ENCODE results near the gene TSPAN9.
A peak's percentile ranks its signal among the peaks of the same experiment; 100 is the strongest.

Gene TSPAN9

DNA sequence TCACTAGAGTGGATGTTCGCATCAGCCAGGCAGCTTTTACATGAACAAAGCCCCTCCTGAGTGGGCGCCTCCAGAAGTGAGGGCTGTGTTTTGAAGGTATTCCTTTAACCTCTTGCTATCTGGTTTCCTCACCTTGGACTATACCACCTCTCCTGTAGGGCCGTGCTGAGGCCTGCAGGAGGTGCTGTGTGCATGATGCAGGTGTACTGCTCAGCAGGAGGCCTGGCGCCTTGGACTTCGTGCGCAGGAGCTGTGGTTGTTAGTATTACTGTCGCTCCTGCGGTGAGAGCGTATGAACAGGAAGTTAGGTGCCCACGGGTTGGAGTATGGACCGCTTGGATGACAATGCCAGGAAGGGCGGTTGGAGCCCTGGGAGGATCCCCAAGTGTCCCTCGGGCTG is 130.7 kb downstream of the TSPAN9 start:
- Histone ChIP-seq H3K36me3 (no peaks in the 10 kb centered on the region), H3K27ac (no peak overlapping the region), H3K4me2 (peak overlapping the region in 9 of 11 experiments; percentile 13 to 95 (median 83); a peak in 15 of 22 replicates), H3K4me1 (peaks cover 16 to 67% (median 56%) of the 10 kb centered on the region in 10 experiments), H3K9ac (no peak overlapping the region), H3K9me3 (replicated peaks in 1 of 11) (no peaks in the 10 kb centered on the region), H4K20me1 (peaks cover 0 to 30% (median 0%) of the 10 kb centered on the region in 11 experiments; a peak in 6 of 22 replicates), H3K4me3 (no peak overlapping the region), H3K27me3 (peaks cover 0 to 7% (median 0%) of the 10 kb centered on the region in 11 experiments; a peak in 4 of 22 replicates)
- TF ChIP-seq Cebpa-rat (IDR thresholded peaks at IDR 0.05) = no peak

DNA sequence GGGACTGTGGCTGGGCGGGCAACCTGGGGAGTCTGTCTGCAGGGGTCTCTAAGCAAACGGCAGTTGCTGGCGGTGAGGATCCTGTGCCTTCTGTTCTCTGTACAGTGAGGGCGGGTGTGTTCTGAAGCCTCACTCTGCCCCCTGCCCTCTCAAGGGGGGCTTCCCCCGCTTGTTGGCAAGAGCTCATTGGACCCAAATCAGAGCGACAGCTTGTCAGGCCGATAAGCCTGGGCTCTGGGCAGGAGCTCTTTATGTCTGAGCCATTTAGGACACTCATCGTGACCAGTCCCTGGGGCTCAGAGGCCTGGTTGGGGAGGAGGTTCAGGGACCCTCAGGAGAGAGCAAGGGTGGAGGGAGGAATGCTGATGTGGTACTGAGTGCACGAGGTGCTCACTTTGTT is 136.0 kb downstream of the TSPAN9 start:
- Histone ChIP-seq H3K27ac (no peak overlapping the region), H3K36me3 (no peaks in the 10 kb centered on the region), H3K4me2 (peak overlapping the region in 6 of 11 experiments; percentile 2 to 100 (median 93); a peak in 6 of 22 replicates), H3K4me1 (peaks cover 38 to 69% (median 59%) of the 10 kb centered on the region in 10 experiments), H3K9me3 (replicated peaks in 1 of 11) (no peaks in the 10 kb centered on the region), H3K27me3 (0 out of 22 replicates have a peak, but pooled peaks cover 0 to 8% (median 0%) of the 10 kb centered on the region in 11 experiments), H3K4me3 (no peak overlapping the region), H3K9ac (no peak overlapping the region), H4K20me1 (0 out of 22 replicates have a peak, but pooled peaks cover 0 to under 1% (median 0%) of the 10 kb centered on the region in 11 experiments)
- no peak for TF ChIP-seq Cebpa-rat (IDR thresholded peaks at IDR 0.05)

DNA sequence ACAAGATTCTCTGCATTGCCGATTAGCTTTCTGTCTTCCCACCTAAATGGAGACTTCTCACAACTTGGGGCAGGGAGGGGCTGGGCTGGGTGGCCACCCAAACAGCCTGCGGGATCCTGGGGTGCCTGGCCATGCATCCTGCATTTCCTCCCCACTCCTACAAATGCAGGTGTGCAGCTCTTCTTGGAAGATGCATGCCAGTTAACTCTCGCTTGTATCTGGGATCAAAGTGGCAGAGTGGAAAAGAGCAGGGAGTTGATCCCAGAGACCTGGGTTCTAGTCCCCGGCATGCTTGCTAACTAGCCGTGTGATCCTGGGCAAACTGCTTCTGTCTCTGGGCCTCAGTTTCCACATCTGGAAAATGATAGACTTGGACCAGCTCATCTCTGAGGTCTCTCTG is 136.6 kb downstream of the TSPAN9 start:
- TF ChIP-seq Cebpa-rat (IDR thresholded peaks at IDR 0.05) = no peak
- H3K4me3 ChIP-seq = no peak overlapping the region
- H3K4me2 ChIP-seq = peak overlapping the region in 8 of 11 experiments; percentile 86 to 100 (median 94); a peak in 15 of 22 replicates
- peak overlapping the region in 3 of 11 experiments; percentile 92 to 98 (median 97); a peak in 4 of 22 replicates for H3K27ac ChIP-seq
- 0 out of 22 replicates have a peak, but pooled peaks cover 0 to 8% (median 0%) of the 10 kb centered on the region in 11 experiments for H3K27me3 ChIP-seq
- H3K9ac ChIP-seq = peak overlapping the region in 5 of 11 experiments; percentile 10 to 88 (median 60); a peak in 7 of 22 replicates
- peaks cover 44 to 71% (median 61%) of the 10 kb centered on the region in 10 experiments for H3K4me1 ChIP-seq
- H4K20me1 ChIP-seq = no peaks in the 10 kb centered on the region
- no peaks in the 10 kb centered on the region for H3K9me3 ChIP-seq (replicated peaks in 1 of 11)
- no peaks in the 10 kb centered on the region for H3K36me3 ChIP-seq

DNA sequence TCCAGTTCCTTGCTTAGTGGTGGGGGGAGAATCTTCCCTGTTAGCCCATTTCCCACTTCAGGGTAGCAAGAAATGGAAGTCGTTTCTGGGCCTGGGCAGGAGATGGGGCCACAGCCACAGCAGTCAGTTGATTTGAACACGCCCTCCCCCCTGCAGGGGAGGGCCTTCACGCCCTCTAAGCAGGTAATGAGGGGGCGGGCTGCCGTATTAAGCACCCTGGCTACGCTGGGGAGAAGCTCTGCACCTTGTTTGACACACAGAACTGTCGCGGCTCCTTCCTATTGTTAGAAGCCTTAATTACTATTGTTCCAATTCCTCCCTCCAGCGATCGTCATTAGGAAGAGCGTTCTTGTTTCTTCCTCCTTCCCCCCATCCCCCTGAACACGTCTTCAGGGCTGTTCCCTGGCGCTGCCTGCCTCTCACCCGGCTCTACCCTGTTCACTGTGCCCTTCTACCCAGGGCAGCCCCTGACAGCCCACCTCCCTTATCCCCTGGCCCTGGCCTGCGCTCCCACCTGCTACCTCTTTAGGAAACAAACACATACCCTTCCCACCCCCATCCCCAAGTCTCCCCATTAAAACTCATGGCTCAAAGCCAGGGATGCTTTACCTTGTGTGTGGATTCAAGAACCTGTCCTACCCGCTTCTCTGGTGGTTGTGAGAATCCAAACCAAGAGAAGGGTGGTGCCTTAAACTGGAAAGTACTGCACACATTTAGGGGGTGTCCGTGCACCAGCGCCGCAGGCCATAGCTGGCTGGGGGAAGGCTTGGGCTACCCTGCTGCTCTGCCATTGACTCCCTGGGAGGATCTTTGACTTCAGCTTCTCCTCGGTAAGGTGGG is 137.6 kb downstream of the TSPAN9 start:
- Histone ChIP-seq H4K20me1 (no peaks in the 10 kb centered on the region), H3K36me3 (no peaks in the 10 kb centered on the region), H3K27me3 (0 out of 22 replicates have a peak, but pooled peaks cover 0 to 8% (median 0%) of the 10 kb centered on the region in 11 experiments), H3K4me3 (peak overlapping the region in 5 of 10 experiments; percentile 2 to 21 (median 17); a peak in 7 of 20 replicates), H3K4me1 (peaks cover 52 to 73% (median 71%) of the 10 kb centered on the region in 10 experiments), H3K9ac (peak overlapping the region in 8 of 11 experiments; percentile 24 to 88 (median 58); a peak in 15 of 22 replicates), H3K27ac (peak overlapping the region in 9 of 11 experiments; percentile 33 to 98 (median 92); a peak in 17 of 22 replicates), H3K4me2 (peak overlapping the region; percentile 51 to 100 (median 92)), H3K9me3 (replicated peaks in 1 of 11) (no peaks in the 10 kb centered on the region)
- no peak for TF ChIP-seq Cebpa-rat (IDR thresholded peaks at IDR 0.05)

DNA sequence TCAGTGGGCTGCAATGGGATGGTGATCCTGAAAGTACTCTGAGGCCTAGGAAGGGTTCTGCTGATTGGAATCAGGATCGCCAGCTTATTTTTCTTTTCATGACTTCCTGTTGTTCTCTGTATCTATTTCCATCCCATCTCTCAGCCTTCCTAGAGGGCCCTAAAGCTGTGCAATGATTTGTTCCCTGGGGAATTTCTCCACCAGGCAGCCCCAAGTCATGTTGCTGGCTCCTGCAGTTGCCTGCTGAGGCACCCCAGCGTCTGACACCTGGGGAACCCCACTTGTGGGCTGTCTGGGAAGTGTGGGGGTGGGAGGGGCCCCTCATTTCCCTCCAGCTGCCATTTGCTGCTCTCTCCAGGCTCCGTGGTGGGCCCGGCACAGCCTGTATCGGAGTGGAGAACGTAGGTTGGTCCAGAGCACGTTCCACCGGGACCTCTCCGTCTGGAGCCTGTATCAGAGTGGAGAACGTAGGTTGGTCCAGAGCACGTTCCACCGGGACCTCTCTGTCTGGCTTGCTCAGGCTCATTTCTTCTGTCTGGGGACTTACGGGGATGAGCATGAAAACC is 138.3 kb downstream of the TSPAN9 start:
- TF ChIP-seq Cebpa-rat (IDR thresholded peaks at IDR 0.05) = no peak
- Histone ChIP-seq H3K9ac (peak overlapping the region in 8 of 11 experiments; percentile 24 to 88 (median 58); a peak in 15 of 22 replicates), H3K9me3 (replicated peaks in 1 of 11) (no peaks in the 10 kb centered on the region), H4K20me1 (no peaks in the 10 kb centered on the region), H3K4me1 (peaks cover 56 to 81% (median 79%) of the 10 kb centered on the region in 10 experiments), H3K4me3 (peak overlapping the region in 5 of 10 experiments; percentile 2 to 21 (median 15); a peak in 7 of 20 replicates), H3K4me2 (peak overlapping the region; percentile 51 to 100 (median 92); a peak in 21 of 22 replicates), H3K27me3 (peaks cover 0 to 8% (median 0%) of the 10 kb centered on the region in 11 experiments; a peak in 1 of 22 replicates), H3K27ac (peak overlapping the region in 9 of 11 experiments; percentile 33 to 98 (median 92); a peak in 17 of 22 replicates), H3K36me3 (no peaks in the 10 kb centered on the region)

DNA sequence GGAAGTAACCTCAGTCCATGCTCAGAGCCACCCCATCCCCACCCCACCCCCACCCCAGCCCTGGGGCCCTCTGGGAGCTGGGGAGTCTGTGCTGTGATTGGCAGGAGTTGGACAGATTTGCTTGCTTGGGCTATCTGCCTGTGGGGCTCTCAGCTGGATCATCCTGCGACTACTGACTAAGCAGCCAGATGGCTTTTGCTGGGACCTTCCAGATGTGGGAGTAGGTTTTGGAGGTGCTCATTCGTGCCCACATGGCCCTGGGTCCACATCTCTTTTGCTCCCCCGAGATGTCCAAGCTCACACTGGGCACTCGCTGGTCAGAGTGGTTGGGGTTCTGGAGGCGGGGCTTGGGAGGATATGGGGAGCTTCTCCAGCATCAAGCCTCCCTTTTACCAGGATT is 138.9 kb downstream of the TSPAN9 start:
- Histone ChIP-seq H3K4me2 (peak overlapping the region; percentile 52 to 100 (median 92); a peak in 21 of 22 replicates), H3K9me3 (replicated peaks in 1 of 11) (no peaks in the 10 kb centered on the region), H3K4me1 (peaks cover 62 to 87% (median 85%) of the 10 kb centered on the region in 10 experiments), H3K27me3 (peaks cover 0 to 8% (median 0%) of the 10 kb centered on the region in 11 experiments; a peak in 2 of 22 replicates), H3K9ac (peak overlapping the region in 6 of 11 experiments; percentile 78 to 91 (median 86); a peak in 10 of 22 replicates), H3K27ac (peak overlapping the region in 9 of 11 experiments; percentile 61 to 98 (median 92); a peak in 15 of 22 replicates), H3K36me3 (no peaks in the 10 kb centered on the region), H3K4me3 (no peak overlapping the region), H4K20me1 (no peaks in the 10 kb centered on the region)
- no peak for TF ChIP-seq Cebpa-rat (IDR thresholded peaks at IDR 0.05)

DNA sequence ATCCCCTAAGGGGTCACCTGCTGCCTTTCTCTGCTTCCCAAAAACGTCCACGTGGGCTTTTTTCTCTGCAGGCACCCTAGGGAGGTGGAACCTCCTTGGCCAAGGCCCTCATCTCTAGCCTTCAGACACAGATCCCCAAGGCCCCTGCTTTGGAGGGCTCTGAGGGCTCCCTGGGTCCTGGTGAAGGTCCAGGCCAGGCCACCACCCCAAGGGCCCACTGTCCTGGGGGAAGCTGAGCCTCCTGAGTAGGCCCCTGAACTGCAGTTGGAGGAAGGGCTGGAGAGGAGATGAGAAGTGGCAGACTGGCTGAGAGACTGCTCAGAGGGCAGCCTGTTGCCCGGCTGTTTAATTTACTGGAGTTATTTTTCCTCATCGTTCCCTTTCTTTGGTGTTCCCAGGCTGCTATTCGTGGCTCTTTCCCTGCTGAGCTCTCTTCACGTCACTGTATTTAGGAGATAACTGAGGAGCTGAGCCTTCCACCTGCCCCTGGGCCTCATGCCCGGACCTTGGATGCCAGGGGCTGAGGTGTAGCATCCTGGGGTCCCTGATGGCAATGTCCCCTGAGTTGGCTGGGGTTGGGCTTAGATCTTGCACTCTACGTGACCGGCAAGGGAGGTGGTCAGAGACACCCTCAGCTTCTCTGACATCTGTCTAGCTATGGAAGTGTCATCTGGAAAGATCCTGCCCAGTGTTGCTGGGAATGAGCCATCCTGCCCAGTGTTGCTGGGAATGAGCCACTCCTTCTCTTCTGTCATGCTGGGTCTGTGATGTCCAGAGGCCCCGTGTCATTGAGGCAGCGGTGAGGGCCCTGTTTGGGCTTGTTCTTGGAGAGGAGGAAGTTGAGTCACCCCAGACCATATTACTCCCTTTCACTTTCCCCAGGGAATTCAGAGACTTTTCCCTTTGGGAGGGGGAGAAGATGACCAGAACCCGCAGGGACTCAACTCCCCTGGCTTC is 139.8 kb downstream of the TSPAN9 start:
- TF ChIP-seq Cebpa-rat (IDR thresholded peaks at IDR 0.05) = no peak
- no peaks in the 10 kb centered on the region for H3K9me3 ChIP-seq (replicated peaks in 1 of 11)
- peak overlapping the region in 8 of 11 experiments; percentile 70 to 91 (median 82); a peak in 14 of 22 replicates for H3K9ac ChIP-seq
- H3K27me3 ChIP-seq = peaks cover 0 to 8% (median 0%) of the 10 kb centered on the region in 11 experiments; a peak in 2 of 22 replicates
- peak overlapping the region; percentile 52 to 100 (median 92) for H3K4me2 ChIP-seq
- H4K20me1 ChIP-seq = no peaks in the 10 kb centered on the region
- 0 out of 20 replicates have a peak overlapping the region, but pooled peaks of 2 of the 10 experiments have one; percentile 42 to 51 for H3K4me3 ChIP-seq
- H3K36me3 ChIP-seq = no peaks in the 10 kb centered on the region
- H3K4me1 ChIP-seq = peaks cover 64 to 96% (median 94%) of the 10 kb centered on the region in 10 experiments
- peak overlapping the region in 9 of 11 experiments; percentile 61 to 98 (median 92); a peak in 19 of 22 replicates for H3K27ac ChIP-seq
